Upper lobe of right lung (tissue), 1 donor: ENCODE data around the gene PFKP. TPM values are rescaled to one million over a fixed set of nuclear protein-coding genes. Genes with fewer than 3 reads are reported as not detected.

Experiments
- ATAC-seq: fragments of 200-7000 bp; cut with Tn5 transposase; one replicate; pipeline ENCODE4 v1.9.1; 2020; ENCODE audit warnings: mild to moderate bottlenecking, moderate library complexity
- DNase-seq: peaks from one replicate; pipeline ENCODE4 v3.0.0-alpha.2; 2020
- H3K27ac ChIP-seq: fragments of 200-600 bp; one replicate; pipeline ENCODE4 v1.8.0; 2022
- H3K27me3 ChIP-seq: fragments of 200-600 bp; one replicate; pipeline ENCODE4 v1.8.0; 2022; ENCODE audit warnings: mild to moderate bottlenecking
- H3K36me3 ChIP-seq: fragments of 200-600 bp; one replicate; pipeline ENCODE4 v1.8.0; 2022
- H3K4me1 ChIP-seq: fragments of 200-600 bp; one replicate; pipeline ENCODE4 v1.8.0; 2022
- H3K4me3 ChIP-seq: fragments of 200-600 bp; one replicate; pipeline ENCODE4 v1.8.0; 2022; ENCODE audit warnings: mild to moderate bottlenecking
- H3K9me3 ChIP-seq: fragments of 200-600 bp; one replicate; pipeline ENCODE4 v1.8.0; 2022
- intact Hi-C: fragments of 100-400 bp; cut with DNase I; formaldehyde crosslinking; loops from one replicate; pipeline ENCODE4 v1.11.0; 2022
- total RNA-seq: library from RNA; stranded (reverse); fragmentation: NEBNext Ultra II Directional; extraction: Animal tissue kit (Norgen Biotek cat#: 25700); gene quantifications from one replicate; pipeline ENCODE4 v1.2.1, GENCODE V29; 2021
- TF ChIP-seq, protein P1 (sequence below): fragments of 200-600 bp; IDR thresholded peaks from one replicate; pipeline ENCODE4 v1.8.0; 2022; ENCODE audit warnings: antibody characterized with exemption
- donor health status: DM: no; HTN: yes; CAD: no; lungs with severe emphysema.

PFKP gene
- total RNA-seq, 1 donor from 2014 or later, result 29.3 TPM

DNA sequence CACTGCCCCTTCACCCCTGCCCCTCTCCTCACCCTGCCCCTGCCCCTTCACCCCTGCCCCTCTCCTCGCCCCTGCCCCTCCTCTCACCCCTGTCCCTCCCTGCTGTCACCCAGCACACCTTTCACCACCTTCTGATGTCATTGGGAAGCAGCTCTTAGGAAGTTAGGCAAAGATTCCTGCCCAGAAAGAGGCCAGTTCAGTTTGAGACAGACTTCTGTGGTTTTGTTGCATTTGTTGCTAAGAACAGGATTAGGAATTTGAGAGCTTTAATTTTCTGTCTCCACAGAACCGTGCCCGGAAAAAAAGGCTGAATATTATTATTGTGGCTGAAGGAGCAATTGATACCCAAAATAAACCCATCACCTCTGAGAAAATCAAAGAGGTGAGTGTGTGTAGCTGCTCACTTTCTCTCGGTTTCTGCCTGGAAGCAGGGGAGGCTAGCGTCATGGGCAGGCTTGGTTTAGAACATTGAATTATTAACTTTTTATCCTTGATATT, 39.6 kb downstream of the PFKP start:
- Histone ChIP-seq H3K27me3 (no peaks in the 10 kb centered on the region), H3K9me3 (no peaks in the 10 kb centered on the region), H3K36me3 (peaks cover 11% of the 10 kb centered on the region), H3K27ac (peak overlapping the region; percentile 51), H3K4me1 (peaks cover 3% of the 10 kb centered on the region), H3K4me3 (no peak overlapping the region)
- intact Hi-C loops, result no loop called here
- DNase-seq, result no peak
- TF ChIP-seq, protein P1, sequence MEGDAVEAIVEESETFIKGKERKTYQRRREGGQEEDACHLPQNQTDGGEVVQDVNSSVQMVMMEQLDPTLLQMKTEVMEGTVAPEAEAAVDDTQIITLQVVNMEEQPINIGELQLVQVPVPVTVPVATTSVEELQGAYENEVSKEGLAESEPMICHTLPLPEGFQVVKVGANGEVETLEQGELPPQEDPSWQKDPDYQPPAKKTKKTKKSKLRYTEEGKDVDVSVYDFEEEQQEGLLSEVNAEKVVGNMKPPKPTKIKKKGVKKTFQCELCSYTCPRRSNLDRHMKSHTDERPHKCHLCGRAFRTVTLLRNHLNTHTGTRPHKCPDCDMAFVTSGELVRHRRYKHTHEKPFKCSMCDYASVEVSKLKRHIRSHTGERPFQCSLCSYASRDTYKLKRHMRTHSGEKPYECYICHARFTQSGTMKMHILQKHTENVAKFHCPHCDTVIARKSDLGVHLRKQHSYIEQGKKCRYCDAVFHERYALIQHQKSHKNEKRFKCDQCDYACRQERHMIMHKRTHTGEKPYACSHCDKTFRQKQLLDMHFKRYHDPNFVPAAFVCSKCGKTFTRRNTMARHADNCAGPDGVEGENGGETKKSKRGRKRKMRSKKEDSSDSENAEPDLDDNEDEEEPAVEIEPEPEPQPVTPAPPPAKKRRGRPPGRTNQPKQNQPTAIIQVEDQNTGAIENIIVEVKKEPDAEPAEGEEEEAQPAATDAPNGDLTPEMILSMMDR, result no peak
- no peak for ATAC-seq

DNA sequence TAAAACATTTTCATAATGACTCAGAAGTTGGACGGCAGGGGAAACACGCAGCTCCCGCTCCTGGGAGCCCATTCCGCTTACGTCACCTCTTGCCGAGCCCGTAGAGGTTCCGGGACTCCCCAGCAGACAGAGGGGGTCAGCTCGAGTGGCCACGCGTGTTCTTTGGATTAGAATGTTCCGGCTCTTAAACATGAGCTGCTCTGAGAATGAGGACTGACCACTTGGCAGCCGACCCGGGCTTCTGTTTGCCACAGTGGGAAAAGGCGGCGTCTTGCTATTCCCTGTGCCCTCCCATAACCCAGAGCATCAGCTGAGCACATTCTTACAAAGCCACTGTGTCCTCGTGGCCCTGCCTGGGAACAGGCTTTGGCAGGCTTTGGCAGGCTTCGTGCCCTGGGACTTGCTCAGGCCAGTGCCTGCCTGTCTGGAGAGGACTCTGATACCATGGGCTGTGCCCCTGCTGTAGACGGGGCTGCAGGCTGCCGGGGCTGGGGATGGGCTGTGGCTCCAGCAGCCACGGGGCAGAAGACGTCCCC, 40.1 kb downstream of the PFKP start:
- Histone ChIP-seq H3K36me3 (peaks cover 16% of the 10 kb centered on the region), H3K27ac (peak overlapping the region; percentile 51), H3K27me3 (no peaks in the 10 kb centered on the region), H3K4me3 (no peak overlapping the region), H3K4me1 (peaks cover 3% of the 10 kb centered on the region), H3K9me3 (no peaks in the 10 kb centered on the region)
- peak; percentile 92 for ATAC-seq
- peak; percentile 90 for DNase-seq
- intact Hi-C loops, result no loop called here
- TF ChIP-seq, protein P1, result no peak

DNA sequence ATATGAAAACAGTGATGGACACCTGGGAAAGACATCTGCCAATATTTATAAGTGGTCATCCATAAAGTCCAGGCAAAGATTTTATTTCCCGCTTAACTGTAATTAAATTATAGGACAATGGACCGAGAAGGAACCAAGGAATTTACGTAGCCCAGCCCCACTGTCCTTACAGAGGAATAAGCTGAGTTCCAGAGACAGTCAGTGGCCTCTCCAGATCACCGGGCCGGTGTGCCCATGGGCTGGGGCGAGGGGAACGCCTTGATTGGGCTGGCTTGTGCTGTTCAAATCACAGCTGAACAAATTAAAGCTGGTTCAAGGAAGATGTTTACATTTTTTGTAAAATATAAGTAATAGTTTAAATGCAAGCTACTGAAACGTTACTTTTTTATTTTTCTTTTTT, 40.7 kb downstream of the PFKP start:
- peaks cover 3% of the 10 kb centered on the region for H3K4me1 ChIP-seq
- H3K9me3 ChIP-seq, result no peaks in the 10 kb centered on the region
- peaks cover 18% of the 10 kb centered on the region for H3K36me3 ChIP-seq
- ATAC-seq, result no peak
- no peaks in the 10 kb centered on the region for H3K27me3 ChIP-seq
- intact Hi-C loops, result no loop called here
- no peak overlapping the region for H3K4me3 ChIP-seq
- no peak for DNase-seq
- TF ChIP-seq, protein P1, result no peak
- H3K27ac ChIP-seq, result peak overlapping the region; percentile 51

DNA sequence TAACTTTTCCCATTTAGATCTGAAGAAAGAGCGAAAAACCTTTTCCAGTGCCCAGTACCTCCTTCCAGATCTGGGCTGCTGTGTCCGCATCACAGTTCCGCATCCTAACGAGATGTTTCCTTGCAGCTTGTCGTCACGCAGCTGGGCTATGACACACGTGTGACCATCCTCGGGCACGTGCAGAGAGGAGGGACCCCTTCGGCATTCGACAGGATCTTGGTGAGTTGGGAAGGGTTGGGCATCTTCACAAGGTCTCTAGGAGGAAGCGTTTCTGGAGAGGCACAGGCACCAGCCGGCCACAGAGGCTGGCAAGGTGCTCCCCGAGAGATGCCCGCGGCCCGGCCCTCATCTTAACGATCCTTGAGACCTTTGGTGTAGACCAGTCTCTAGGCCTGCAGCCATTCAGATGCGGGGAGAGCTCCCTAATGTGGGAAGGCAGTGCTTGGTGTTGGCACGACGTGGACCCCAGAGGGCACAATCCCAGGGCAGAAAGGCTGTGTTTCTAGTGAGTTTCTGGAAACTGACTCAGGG, 41.3 kb downstream of the PFKP start:
- Histone ChIP-seq H3K27ac (no peak overlapping the region), H3K27me3 (no peaks in the 10 kb centered on the region), H3K9me3 (no peaks in the 10 kb centered on the region), H3K4me1 (no peaks in the 10 kb centered on the region), H3K4me3 (no peak overlapping the region), H3K36me3 (peaks cover 24% of the 10 kb centered on the region)
- ATAC-seq, result no peak
- intact Hi-C loops, result no loop called here
- TF ChIP-seq, protein P1, result no peak
- DNase-seq, result no peak

DNA sequence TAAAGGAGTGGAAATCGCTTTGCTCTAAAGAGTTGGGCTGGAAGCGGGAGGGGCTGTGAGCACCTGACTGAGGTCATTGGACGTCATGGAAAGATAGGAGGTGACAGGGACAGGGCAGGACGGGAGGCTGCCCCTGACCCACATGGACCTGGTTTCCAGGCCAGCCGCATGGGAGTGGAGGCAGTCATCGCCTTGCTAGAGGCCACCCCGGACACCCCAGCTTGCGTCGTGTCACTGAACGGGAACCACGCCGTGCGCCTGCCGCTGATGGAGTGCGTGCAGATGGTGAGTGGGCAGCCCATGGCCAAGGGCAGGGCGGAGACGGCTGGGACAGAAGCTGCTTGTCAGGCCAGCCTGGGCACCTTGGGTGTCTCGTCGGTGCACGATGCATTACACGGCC, 41.8 kb downstream of the PFKP start:
- Histone ChIP-seq H3K36me3 (peaks cover 26% of the 10 kb centered on the region), H3K4me3 (no peak overlapping the region), H3K4me1 (no peaks in the 10 kb centered on the region), H3K27ac (no peak overlapping the region), H3K9me3 (no peaks in the 10 kb centered on the region), H3K27me3 (no peaks in the 10 kb centered on the region)
- ATAC-seq (no peak), DNase-seq (no peak)
- TF ChIP-seq, protein P1, result no peak
- intact Hi-C loops, result no loop called here

DNA sequence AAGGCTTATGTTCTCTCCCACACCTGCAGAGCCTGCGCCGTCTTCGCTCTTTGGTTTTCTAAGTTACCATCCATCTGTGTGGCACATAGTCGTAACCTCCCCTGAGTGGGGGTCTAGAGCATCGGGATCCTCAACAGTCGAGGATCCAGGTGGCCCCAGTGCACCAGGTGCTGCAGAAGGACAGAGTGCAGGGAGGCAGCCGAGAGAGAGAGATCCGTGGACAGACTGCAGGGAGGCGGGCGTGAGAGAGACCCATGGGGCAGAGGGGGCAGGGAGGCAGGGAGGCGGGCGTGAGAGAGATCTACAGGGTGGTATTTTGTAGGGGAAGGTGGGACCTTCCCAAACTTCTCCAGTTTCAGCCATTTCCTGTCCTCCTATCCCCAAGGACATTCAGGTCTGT, 42.3 kb downstream of the PFKP start:
- Histone ChIP-seq H3K4me1 (no peaks in the 10 kb centered on the region), H3K9me3 (no peaks in the 10 kb centered on the region), H3K36me3 (peaks cover 26% of the 10 kb centered on the region), H3K4me3 (no peak overlapping the region), H3K27ac (no peak overlapping the region), H3K27me3 (no peaks in the 10 kb centered on the region)
- TF ChIP-seq, protein P1, result no peak
- intact Hi-C loops, result no loop called here
- ATAC-seq (no peak), DNase-seq (no peak)
